Measurements from ENCODE around the gene ADAMTS10.
"Not testable (repeated sequence)": the region's sequence is repeated elsewhere in the genome, so short reads cannot be mapped to it uniquely, and the experiment has no call there.

The ADAMTS10 gene

GRCh38 chr19:8622886-8623285 is 12.4 kb upstream of the ADAMTS10 start:
- DNase-seq: not testable (repeated sequence)

- DNase-seq: no peak
Observed at GRCh38 chr19:8618751-8619150, 8.2 kb upstream of the ADAMTS10 start.

GRCh38 chr19:8617984-8618383 is 7.5 kb upstream of the ADAMTS10 start:
- no peak for DNase-seq

GRCh38 chr19:8617325-8617724 is 6.8 kb upstream of the ADAMTS10 start:
- DNase-seq: not testable (repeated sequence)

GRCh38 chr19:8616861-8617260 is 6.3 kb upstream of the ADAMTS10 start:
- no peak for DNase-seq

- peak; percentile 43 for DNase-seq
Observed at GRCh38 chr19:8615813-8616596, 5.5 kb upstream of the ADAMTS10 start.

- DNase-seq: no peak
Observed at GRCh38 chr19:8615024-8615423, 4.5 kb upstream of the ADAMTS10 start.

GRCh38 chr19:8614455-8614854 is 3.9 kb upstream of the ADAMTS10 start:
- no peak for DNase-seq

GRCh38 chr19:8612807-8613171 is 2.3 kb upstream of the ADAMTS10 start:
- DNase-seq: no peak

GRCh38 chr19:8611877-8612806 is 1.6 kb upstream of the ADAMTS10 start:
- DNase-seq: no peak

GRCh38 chr19:8611391-8611876 is 919 bp upstream of the ADAMTS10 start:
- DNase-seq: no peak

- no peak for DNase-seq
Observed at GRCh38 chr19:8610936-8611300, 403 bp upstream of the ADAMTS10 start.

- DNase-seq: no peak
Observed at GRCh38 chr19:8609279-8610040, 1.1 kb downstream of the ADAMTS10 start.

- no peak for DNase-seq
Observed at GRCh38 chr19:8608941-8609278, 1.6 kb downstream of the ADAMTS10 start.

- DNase-seq: no peak
Observed at GRCh38 chr19:8607386-8607785, 3.1 kb downstream of the ADAMTS10 start.

GRCh38 chr19:8605514-8605913 is 5.0 kb downstream of the ADAMTS10 start:
- DNase-seq: no peak

GRCh38 chr19:8601796-8602195 is 8.7 kb downstream of the ADAMTS10 start:
- no peak for DNase-seq

GRCh38 chr19:8600816-8601215 is 9.7 kb downstream of the ADAMTS10 start:
- DNase-seq: no peak

- DNase-seq: no peak
Observed at GRCh38 chr19:8600064-8600463, 10.5 kb downstream of the ADAMTS10 start.

- no peak for DNase-seq
Observed at GRCh38 chr19:8596168-8596567, 14.3 kb downstream of the ADAMTS10 start.

GRCh38 chr19:8595651-8596050 is 14.9 kb downstream of the ADAMTS10 start:
- no peak for DNase-seq

- DNase-seq: no peak
Observed at GRCh38 chr19:8593931-8594330, 16.6 kb downstream of the ADAMTS10 start.
